GM19023 (cell line): Measurements from ENCODE around the gene MUC5B.
"Not testable (repeated sequence)": the region's sequence is repeated elsewhere in the genome, so short reads cannot be mapped to it uniquely, and the experiment has no call there.

Experiments
- ATAC-seq: cut with Tn5 transposase; IDR thresholded peaks from one replicate; pipeline ENCODE4 v1.9.1; 2021; ENCODE audit warnings: mild to moderate bottlenecking, moderate library complexity; ENCODE audit not compliant: unreplicated experiment

Gene MUC5B, protein sequence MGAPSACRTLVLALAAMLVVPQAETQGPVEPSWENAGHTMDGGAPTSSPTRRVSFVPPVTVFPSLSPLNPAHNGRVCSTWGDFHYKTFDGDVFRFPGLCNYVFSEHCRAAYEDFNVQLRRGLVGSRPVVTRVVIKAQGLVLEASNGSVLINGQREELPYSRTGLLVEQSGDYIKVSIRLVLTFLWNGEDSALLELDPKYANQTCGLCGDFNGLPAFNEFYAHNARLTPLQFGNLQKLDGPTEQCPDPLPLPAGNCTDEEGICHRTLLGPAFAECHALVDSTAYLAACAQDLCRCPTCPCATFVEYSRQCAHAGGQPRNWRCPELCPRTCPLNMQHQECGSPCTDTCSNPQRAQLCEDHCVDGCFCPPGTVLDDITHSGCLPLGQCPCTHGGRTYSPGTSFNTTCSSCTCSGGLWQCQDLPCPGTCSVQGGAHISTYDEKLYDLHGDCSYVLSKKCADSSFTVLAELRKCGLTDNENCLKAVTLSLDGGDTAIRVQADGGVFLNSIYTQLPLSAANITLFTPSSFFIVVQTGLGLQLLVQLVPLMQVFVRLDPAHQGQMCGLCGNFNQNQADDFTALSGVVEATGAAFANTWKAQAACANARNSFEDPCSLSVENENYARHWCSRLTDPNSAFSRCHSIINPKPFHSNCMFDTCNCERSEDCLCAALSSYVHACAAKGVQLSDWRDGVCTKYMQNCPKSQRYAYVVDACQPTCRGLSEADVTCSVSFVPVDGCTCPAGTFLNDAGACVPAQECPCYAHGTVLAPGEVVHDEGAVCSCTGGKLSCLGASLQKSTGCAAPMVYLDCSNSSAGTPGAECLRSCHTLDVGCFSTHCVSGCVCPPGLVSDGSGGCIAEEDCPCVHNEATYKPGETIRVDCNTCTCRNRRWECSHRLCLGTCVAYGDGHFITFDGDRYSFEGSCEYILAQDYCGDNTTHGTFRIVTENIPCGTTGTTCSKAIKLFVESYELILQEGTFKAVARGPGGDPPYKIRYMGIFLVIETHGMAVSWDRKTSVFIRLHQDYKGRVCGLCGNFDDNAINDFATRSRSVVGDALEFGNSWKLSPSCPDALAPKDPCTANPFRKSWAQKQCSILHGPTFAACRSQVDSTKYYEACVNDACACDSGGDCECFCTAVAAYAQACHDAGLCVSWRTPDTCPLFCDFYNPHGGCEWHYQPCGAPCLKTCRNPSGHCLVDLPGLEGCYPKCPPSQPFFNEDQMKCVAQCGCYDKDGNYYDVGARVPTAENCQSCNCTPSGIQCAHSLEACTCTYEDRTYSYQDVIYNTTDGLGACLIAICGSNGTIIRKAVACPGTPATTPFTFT (N-terminal part only)

GRCh38 chr11:1222491-1223345 is at the start of gene MUC5B:
Gene MUC5B, plus strand, starts transcription at chr11:1223066. Its CDS starts 58 bp downstream, at chr11:1223124.
- ATAC-seq, result no peak

GRCh38 chr11:1173396-1173795 is 49.5 kb upstream of the MUC5B start:
- not testable (repeated sequence) for ATAC-seq

DNA sequence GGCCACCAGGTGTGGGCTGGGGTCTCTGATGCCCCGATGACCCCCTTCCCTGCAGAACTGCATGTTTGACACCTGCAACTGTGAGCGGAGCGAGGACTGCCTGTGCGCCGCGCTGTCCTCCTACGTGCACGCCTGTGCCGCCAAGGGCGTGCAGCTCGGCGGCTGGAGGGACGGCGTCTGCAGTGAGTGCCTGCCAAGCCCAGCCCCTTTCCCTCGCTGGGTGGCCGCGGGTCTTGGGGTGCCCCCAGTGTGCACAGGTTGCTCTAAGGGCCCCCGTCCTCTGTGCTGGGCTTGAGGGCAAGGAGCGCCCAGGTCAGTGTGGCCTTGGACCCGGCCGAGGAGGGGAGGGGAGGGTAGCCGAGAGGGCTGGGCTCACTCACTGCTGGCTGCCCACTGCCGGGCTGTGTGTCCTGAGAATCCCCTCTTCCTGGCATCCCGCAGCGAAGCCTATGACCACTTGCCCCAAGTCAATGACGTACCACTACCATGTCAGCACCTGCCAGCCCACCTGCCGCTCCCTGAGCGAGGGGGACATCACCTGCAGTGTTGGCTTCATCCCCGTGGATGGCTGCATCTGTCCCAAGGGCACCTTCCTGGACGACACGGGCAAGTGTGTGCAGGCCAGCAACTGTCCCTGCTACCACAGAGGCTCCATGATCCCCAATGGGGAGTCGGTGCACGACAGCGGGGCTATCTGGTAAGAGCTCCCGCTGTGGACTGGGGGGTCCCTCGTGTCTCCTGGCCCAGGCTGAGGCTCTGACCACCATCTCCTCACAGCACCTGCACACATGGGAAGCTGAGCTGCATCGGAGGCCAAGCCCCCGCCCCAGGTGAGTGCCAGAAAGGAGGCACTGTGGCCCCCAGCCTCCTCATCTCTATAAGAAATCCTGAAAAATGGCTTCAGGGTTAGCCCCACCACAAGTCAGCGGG is 48.2 kb upstream of the MUC5B start:
- no peak for ATAC-seq

- no peak for ATAC-seq
Observed at GRCh38 chr11:1175461-1176223, 47.2 kb upstream of the MUC5B start.

- ATAC-seq, result no peak
Observed at GRCh38 chr11:1176224-1177019, 46.4 kb upstream of the MUC5B start.

- no peak for ATAC-seq
Observed at GRCh38 chr11:1177020-1177770, 45.7 kb upstream of the MUC5B start.

- ATAC-seq, result no peak
Observed at GRCh38 chr11:1177771-1178090, 45.1 kb upstream of the MUC5B start.

- ATAC-seq, result no peak
Observed at GRCh38 chr11:1178201-1178885, 44.5 kb upstream of the MUC5B start.

DNA sequence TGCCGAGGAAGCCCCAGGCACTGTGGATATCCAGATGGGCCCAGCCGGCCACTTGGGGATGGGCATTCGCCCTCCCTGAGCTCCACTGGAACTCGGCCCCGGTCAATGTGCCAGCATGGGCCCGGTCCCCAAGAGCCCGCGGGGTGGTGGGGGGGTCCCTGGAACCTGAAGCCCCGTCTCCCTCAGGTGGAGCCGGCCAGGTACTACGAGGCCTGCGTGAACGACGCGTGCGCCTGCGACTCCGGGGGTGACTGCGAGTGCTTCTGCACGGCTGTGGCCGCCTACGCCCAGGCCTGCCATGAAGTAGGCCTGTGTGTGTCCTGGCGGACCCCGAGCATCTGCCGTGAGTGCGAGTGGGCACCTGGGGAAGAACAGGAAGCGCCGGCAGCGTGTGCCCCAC is 44.0 kb upstream of the MUC5B start:
- no peak for ATAC-seq

GRCh38 chr11:1179641-1180040 is 43.2 kb upstream of the MUC5B start:
- ATAC-seq, result no peak

DNA sequence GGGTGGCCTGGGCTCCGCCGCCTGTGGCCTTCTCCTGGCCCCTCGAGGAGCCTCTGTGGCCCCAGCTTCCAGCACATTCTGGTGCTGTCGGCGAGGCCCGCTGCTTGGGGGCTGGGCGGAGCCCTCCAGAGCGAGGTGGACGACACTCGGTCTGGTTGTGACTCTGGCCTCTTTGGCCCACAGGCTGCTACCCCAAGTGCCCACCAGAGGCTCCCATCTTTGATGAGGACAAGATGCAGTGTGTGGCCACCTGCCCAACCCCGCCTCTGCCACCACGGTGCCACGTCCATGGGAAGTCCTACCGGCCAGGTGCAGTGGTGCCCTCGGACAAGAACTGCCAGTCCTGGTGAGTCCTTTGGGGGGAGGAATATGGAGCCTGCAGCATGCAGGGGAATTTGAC is 42.7 kb upstream of the MUC5B start:
- no peak for ATAC-seq

DNA sequence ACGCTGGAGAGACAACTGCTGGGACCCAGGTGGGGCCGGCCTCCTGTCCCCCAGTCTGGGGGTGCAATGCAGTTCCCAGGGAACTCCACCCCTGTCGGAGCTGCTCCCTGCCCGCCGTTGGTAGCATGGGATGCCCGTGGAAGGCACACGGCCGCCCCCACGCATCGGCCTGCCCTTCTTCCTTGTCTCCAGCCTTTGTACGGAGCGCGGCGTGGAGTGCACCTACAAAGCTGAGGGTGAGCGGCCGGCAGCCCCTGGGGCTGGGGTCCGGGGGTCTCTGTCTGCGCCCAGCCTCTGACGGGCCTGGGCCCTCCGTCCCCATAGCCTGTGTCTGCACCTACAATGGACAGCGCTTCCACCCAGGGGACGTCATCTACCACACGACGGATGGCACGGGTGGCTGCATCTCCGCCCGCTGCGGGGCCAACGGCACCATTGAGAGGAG is 41.9 kb upstream of the MUC5B start:
- no peak for ATAC-seq

- no peak for ATAC-seq
Observed at GRCh38 chr11:1181420-1181819, 41.4 kb upstream of the MUC5B start.

DNA sequence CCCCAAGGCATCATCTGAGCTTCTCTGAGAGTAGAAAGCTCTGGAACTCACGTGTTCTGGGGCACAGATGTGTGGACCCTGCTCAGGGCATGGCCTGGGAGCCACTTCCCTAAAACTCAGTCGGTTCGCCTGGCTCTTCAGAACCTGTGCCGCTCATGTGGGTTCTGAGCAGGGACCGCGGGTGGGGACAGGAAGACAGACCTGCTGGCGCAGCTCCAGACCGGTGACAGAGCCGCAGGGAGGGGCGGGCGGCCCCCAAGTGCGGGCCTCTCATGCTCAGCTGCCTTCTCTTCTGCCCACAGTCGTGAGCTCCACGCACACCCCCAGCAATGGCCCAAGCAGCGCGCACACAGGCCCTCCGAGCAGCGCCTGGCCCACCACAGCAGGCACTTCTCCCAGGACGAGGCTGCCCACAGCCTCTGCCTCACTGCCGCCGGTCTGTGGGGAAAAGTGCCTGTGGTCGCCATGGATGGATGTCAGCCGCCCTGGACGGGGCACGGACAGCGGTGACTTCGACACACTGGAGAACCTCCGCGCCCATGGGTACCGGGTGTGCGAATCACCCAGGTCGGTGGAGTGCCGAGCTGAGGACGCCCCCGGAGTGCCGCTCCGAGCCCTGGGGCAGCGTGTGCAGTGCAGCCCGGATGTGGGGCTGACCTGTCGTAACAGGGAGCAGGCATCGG is 40.9 kb upstream of the MUC5B start:
- no peak for ATAC-seq

DNA sequence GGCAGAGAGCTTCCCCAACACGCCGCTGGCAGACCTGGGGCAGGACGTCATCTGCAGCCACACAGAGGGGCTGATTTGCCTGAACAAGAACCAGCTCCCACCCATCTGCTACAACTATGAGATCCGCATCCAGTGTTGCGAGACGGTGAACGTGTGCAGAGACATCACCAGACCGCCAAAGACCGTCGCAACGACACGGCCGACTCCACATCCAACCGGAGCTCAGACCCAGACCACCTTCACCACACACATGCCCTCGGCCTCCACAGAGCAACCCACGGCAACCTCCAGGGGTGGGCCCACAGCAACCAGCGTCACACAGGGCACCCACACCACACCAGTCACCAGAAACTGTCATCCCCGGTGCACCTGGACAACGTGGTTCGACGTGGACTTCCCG is 38.7 kb upstream of the MUC5B start:
- not testable (repeated sequence) for ATAC-seq
